ENCODE data around the gene STX10. TPM values are rescaled to one million over a fixed set of nuclear protein-coding genes. Genes with fewer than 3 reads are reported as not detected.

The STX10 gene
- total and polyA plus RNA-seq, 2 of the 4 experiments (the other 2 are of a cell fraction), result 64.9 to 82.0 TPM

GRCh38 chr19:13095934-13096927 is 53.9 kb downstream of the STX10 start:
- intact Hi-C loops (cut with micrococcal nuclease), result no loop called here
- Histone ChIP-seq H3K56ac (ENCODE audit: extremely low read depth, insufficient read depth, low read length) (no peak overlapping the region), H3K27ac (ENCODE audit: insufficient read depth, low read length) (no peak overlapping the region), H2BK15ac (ENCODE audit: low read depth, low read length) (no peak overlapping the region), H3K14ac (replicated peaks; ENCODE audit: low read depth, low read length) (no peak overlapping the region), H2AK5ac (ENCODE audit: low read depth, low read length) (no peak overlapping the region), H3K9me3 (ENCODE audit: control insufficient read depth, insufficient read depth, low read length) (no peaks in the 10 kb centered on the region), H3K4ac (ENCODE audit: low read depth, low read length) (no peak overlapping the region), H4K91ac (ENCODE audit: insufficient read depth, low read depth, low read length) (no peak overlapping the region), H3K18ac (ENCODE audit: low read depth, low read length) (no peak overlapping the region), H2AFZ (replicated peaks; ENCODE audit: low read length, poor library complexity) (no peak overlapping the region), H3K36me3 (ENCODE audit: control insufficient read depth, insufficient read depth, low read length) (peaks cover 6% of the 10 kb centered on the region; the same call in 1 of the 2 replicates), H2BK120ac (ENCODE audit: low read depth, low read length) (no peak overlapping the region), H2BK20ac (ENCODE audit: low read depth, low read length) (no peak overlapping the region; the same call in 1 of the 2 replicates), H3K27me3 (ENCODE audit: control insufficient read depth, insufficient read depth, low read length) (no peaks in the 10 kb centered on the region), H3K4me2 (ENCODE audit: low read depth, low read length) (no peak overlapping the region), H4K8ac (ENCODE audit: low read depth in 2 of 2, low read length in 2 of 2) (no peak overlapping the region), H4K5ac (ENCODE audit: low read depth, low read length) (no peak overlapping the region), H4K20me1 (ENCODE audit: insufficient read depth, low read length) (peaks cover 15% of the 10 kb centered on the region), H3K4me1 (ENCODE audit: control insufficient read depth, insufficient read depth, low read length) (peaks cover 7% of the 10 kb centered on the region; the same call in 1 of the 2 replicates), H3K9ac (ENCODE audit: low read depth, low read length) (no peak overlapping the region), H3K79me1 (ENCODE audit: low read depth in 1 of 2, low read length in 2 of 2) (0 out of 4 replicates have a peak, but pooled peaks cover 0 to 6% of the 10 kb centered on the region in 2 experiments), H3K4me3 (ENCODE audit: insufficient read depth, low read depth, low read length) (no peak overlapping the region), H2BK5ac (ENCODE audit: low read depth, low read length, poor library complexity, severe bottlenecking) (no peak overlapping the region), H2AK9ac (replicated peaks; ENCODE audit: low read depth, low read length, poor library complexity) (peak overlapping the region; percentile 32), H3K23ac (ENCODE audit: low read depth, low read length) (no peak overlapping the region), H3K9me1 (ENCODE audit: insufficient read depth, low read length) (0 out of 2 replicates have a peak, but pooled peaks cover 4% of the 10 kb centered on the region)
- DNase-seq, result no peak
- ChIA-PET POLR2A (ENCODE audit: unreplicated experiment) (no interaction called here), CTCF (interaction anchor here (0.5 to 0.6 kb wide), 2 partner anchors 38 to 83 kb away, joined by 3 read pairs; no protein-coding TSS in a partner anchor)
- ATAC-seq (ENCODE audit: low read depth), result no peak
- BruUV-seq (replicated peaks), result no TSS peak
- dilution Hi-C loops (cut with HindIII; ENCODE audit: low sequenced_read_pairs, unreplicated experiment), result no loop called here
- TF ChIP-seq, protein P1, sequence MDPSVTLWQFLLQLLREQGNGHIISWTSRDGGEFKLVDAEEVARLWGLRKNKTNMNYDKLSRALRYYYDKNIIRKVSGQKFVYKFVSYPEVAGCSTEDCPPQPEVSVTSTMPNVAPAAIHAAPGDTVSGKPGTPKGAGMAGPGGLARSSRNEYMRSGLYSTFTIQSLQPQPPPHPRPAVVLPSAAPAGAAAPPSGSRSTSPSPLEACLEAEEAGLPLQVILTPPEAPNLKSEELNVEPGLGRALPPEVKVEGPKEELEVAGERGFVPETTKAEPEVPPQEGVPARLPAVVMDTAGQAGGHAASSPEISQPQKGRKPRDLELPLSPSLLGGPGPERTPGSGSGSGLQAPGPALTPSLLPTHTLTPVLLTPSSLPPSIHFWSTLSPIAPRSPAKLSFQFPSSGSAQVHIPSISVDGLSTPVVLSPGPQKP (IDR thresholded peaks at IDR 0.05; ENCODE audit: borderline replicate concordance, low read depth, low read length), result no peak
- TF ChIP-seq RFX5 (IDR thresholded peaks at IDR 0.05; ENCODE audit: low read depth, low read length), result no peak
- TF ChIP-seq FOS (IDR thresholded peaks at IDR 0.05; ENCODE audit: low read depth, low read length), result no peak
- TF ChIP-seq RAD21 (IDR thresholded peaks at IDR 0.05; ENCODE audit: low read length), result no peak
- TF ChIP-seq, protein P2, sequence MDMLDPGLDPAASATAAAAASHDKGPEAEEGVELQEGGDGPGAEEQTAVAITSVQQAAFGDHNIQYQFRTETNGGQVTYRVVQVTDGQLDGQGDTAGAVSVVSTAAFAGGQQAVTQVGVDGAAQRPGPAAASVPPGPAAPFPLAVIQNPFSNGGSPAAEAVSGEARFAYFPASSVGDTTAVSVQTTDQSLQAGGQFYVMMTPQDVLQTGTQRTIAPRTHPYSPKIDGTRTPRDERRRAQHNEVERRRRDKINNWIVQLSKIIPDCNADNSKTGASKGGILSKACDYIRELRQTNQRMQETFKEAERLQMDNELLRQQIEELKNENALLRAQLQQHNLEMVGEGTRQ (IDR thresholded peaks at IDR 0.05; ENCODE audit: low read depth, low read length), result no peak
- TF ChIP-seq MAZ (IDR thresholded peaks at IDR 0.05; ENCODE audit: borderline replicate concordance, low read depth, low read length), result no peak
- WGBS, 2 experiments (ENCODE audit: extremely low coverage in 2 of 2, insufficient read length in 1 of 2), result 79% methylated on average over 14 of the region's 44 CpGs; no CpG with 5 or more reads in 1 of the 2 experiments
- in situ Hi-C loops (cut with MboI; ENCODE audit: low sequenced_read_pairs), result no loop called here

Data from IMR-90 (cell line).